Right hindlimb (tissue), 1 donor: Measurements from ENCODE around the gene ZNF70.

Source experiments
- DNase-seq: peaks from one replicate; pipeline ENCODE4 v3.0.0-alpha.2; 2018

ZNF70 gene

DNA sequence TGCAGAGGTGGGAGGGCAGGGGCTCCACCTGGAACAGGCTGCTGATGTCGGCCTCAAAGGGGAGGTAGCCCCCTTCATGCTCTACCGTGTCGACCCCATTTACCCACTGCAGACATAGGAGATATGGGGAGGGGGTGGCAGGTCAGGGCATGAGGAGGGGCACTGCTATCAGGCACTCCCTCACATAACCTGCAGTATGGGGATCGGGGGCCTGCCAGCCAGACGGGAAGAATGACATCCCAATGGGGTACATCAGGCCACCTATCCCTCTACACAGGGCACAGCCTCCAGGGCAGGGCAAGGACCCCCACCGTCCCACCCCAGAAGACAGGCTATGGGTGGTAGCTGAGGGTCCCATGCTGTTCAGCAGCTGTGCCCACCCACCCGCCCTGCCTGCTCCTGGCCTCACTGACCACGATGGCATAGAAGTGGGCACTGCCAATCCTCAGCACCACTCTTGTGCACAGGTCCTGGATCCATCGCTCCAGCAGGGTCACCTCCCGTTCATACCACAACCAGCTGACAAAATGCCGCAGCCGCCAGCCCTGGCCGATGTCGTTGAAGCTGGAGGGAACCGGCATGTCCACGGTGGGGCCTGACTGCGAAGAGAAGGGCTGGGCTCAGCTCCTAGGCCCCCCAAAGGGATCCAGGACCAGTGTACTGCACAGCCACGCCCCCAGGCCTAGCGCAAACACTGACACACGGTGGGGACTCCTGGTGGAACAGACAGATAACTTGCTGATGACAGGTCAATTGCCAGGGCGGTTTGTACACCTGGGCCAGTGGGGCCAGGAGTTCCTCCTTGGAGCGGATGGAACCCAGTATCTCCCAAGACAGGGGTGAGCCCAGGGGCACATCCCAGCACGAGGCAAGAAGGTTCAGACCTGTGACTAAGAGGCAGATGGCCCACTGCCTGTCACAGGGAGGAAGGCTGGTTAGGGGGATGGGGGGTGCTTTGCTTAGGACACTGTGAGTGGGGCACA, 36.0 kb downstream of the ZNF70 start:
- no peak for DNase-seq

- DNase-seq: no peak
Observed at GRCh38 chr22:23713696-23714595, 37.0 kb downstream of the ZNF70 start.

GRCh38 chr22:23712256-23712655, 38.7 kb downstream of the ZNF70 start:
- no peak for DNase-seq

DNA sequence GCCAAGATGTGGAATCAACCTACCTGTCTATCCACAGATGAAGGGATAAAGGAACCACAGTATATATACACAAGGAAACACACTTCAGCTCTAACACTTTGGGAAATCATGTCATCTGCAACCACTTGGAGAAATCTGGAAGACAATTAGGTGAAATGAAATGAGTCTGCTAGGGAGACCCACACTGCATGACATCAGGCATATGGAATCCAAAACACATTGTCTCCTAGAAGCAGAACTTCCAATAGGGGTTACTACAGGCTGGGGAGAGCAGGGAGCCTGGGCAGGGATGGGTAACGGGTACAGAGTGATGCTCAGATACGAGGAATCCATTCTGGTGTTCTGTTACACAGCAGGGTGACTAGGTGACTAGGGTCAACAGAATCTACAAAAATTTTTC, 41.8 kb downstream of the ZNF70 start:
- DNase-seq: no peak

GRCh38 chr22:23708270-23708669, 42.6 kb downstream of the ZNF70 start:
- no peak for DNase-seq

- no peak for DNase-seq
Observed at GRCh38 chr22:23705358-23705757, 45.6 kb downstream of the ZNF70 start.

DNA sequence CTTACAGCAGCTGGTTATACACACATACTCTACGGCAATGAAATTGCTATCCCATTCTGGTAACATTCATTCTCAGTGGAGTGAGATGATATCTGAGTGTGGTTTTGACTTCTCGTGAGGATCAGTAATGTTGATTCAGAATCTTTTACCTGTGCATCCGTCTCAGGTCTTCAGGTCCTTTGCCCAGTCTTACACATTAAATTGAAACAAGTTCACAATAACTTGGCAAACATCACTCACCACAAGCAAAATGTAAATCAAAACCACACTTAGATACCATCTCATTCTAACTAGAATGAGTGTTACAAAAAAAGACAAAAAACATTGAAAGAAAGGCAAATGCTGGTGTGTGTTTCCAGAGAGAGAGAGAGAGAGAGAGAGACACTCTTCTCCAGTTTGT, 46.1 kb downstream of the ZNF70 start:
- no peak for DNase-seq

DNA sequence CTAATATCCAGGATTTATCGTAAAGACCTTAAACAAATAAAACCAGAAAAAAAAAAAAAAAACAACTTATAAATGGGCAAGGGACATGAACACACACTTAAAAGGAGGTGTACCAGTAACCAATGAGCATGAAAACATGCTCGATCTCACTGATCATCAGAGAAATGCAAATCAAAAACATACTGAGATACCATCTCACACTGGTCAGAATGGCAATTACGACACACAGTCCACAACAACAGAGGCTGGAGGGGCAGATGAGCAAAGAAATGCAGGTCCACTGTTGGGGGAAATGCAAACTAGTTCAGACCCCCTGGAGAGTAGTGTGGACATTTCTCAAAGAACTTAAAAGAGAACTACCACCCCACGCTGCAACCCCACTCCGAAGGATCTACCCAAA, 46.9 kb downstream of the ZNF70 start:
- no peak for DNase-seq

GRCh38 chr22:23700706-23701105, 50.2 kb downstream of the ZNF70 start:
- no peak for DNase-seq

DNA sequence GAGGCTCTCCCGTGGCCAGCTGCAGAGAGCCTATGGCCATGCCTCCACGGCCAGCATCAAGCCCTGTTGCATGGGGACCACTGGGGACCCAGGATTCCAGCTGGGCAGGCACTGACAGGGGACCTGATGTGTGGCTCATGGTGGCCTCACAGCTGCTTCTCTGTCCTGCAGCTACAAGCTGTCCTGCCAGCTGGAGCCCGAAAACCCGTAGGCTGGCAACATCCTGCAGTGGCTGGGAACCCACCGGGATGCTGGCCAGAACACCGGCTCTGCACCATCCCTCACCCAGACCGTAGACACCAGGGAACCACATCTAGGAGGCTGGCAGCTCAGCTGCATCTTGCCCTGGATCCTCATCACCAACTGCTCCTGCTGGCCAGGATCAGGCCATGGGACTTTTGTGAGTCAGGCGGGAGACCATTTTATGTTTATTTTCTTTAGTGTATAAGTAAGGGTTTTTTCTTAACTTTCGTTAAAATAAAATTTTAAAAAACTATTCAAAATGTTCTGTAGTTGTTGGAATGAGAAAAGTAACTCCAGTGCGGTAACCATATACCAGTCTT, 52.2 kb downstream of the ZNF70 start:
- DNase-seq: no peak

DNA sequence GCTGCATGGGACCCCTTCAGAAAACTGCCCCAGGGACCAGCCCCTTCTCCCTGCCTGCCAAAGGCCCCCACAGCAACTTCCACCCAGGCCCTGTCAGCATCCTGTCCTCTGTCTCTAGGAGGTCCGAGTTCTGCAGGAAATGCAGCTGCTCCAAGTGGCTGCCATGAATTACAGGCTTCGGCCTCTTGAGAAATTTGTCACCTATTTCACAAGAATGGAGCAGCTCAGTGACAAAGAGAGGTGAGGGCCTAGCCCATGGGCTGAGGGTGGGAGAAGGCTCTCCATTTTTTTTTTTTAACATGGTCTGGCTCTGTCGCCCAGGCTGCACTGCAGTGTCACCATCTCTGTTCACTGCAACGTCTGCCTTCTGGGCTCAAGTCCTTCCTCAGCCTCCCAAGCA, 52.8 kb downstream of the ZNF70 start:
- DNase-seq: no peak

DNA sequence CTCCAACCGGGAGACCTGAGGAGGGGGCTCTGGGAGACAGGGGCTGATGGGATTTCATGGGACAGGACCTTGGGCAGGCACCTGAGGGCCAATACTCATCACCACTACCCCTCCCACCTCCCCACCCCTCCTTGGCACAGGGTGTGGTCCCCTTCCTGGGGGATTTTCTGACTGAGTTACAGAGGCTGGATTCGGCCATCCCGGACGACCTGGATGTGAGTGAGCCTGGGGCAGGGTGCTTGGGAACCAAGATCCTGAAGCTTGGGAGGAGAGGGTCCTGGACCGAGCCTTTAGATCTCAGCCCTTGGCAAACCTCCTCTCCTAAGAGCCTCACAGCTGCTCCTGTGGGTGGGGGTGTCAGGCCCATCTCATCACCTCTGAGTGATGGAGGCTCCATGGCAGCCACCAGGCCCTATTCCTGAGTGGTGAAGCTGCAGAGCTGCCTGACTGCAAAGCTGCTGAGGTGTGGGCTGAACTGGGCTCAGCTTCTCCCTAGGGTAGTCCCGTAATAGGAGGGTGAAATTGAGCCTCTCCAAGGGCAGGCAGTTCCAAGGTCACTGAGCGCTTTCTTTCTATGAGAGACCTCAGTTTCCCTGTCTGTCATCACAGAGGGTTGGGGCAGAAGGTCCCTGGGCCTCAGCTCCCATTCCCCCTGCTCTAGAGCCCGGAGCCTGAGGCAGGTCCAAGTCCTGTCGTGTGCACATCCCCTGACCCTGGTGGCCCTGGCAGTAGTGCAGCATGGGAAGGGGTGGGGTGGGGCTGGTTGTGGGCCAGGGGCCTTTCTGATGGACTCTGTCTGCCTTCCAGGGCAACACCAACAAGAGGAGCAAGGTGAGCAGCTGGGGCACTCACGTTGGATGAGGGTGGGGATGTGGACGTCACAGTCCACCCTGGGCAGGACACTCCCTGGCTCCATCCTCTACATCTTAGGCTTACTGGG, 53.6 kb downstream of the ZNF70 start:
- DNase-seq: no peak

DNA sequence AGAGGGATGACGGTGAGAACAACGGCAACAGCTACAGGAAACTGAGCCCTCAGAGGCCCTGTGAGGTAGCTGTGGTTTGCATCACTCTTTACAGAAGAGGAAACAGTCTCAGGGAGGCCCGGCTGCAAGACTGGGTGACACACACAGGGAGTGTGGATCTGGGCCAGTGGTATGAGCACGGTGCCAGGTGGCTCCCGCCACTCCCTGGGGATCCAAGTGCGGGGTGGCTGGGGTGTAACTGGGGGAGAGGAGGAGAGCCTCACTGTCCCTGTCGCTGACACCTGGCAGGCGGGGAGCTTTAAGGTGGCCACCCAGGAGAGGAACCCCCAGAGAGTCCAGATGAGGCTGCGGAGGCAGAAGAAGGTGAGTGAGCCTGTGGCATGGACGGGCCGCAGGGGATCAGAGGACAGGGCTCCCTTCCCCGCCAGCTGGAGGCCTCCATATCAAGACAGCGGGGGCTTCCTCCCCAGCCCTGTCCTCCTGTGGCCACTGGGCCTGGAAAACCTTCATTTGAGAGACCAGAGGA, 54.5 kb downstream of the ZNF70 start:
- DNase-seq: no peak

DNA sequence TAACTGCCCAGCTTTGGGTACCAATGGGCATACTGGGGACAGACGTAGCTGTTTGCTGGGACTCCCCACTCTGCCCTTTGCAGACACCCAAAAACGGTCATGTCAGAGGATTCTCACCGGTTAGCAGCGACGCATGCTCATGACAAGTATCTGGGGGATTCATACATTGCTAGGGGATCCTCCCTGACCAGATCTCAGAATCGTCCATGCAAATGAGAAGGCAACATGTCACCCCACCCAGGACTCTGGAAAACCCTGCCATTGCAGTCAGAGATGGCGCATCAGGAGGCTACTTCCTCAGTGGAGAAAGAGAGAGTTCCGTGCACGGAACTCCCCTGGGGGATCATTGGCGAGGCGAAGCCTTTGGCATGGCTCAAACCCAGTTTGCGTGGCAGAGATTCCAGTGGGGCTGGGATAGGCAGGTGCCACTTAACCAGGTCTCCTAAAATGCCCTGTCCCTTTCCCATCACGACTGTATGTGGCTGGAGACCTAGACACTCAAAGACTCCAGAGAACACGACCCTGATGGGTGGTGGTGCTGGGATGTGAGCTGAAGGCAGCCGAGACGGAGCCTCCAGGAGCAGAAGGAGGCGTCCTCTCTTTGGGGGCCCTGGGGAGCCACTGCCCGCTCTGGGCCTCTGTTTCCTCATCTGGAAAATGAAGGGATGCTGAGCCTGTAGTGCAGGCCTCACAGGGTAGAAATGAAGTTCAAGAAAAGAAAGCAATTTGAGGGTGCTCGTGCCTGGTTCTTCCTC, 55.2 kb downstream of the ZNF70 start:
- no peak for DNase-seq

DNA sequence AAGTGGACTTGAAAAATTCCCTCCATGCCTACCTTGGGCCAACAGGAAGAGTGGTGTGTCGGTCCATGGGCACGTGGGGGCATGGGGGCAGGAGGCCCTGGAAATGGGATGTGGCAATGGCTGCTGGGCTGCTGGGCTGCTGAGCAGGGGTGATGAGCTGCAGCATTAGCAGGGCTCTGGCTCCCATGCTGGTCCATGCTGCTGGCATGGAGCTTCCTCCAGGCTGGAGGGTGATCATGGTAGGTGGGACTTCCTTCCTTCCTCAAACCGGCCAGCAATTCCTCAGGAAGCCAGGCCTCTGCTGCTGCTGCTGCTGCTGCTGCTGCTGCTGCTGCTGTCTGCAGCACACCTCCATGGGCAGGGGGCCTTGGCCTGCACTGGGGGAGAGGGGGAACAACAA, 55.8 kb downstream of the ZNF70 start:
- DNase-seq: no peak

- DNase-seq: no peak
Observed at GRCh38 chr22:23693979-23694680, 56.8 kb downstream of the ZNF70 start.

GRCh38 chr22:23692598-23693291, 58.2 kb downstream of the ZNF70 start:
- DNase-seq: peak; percentile 49

DNA sequence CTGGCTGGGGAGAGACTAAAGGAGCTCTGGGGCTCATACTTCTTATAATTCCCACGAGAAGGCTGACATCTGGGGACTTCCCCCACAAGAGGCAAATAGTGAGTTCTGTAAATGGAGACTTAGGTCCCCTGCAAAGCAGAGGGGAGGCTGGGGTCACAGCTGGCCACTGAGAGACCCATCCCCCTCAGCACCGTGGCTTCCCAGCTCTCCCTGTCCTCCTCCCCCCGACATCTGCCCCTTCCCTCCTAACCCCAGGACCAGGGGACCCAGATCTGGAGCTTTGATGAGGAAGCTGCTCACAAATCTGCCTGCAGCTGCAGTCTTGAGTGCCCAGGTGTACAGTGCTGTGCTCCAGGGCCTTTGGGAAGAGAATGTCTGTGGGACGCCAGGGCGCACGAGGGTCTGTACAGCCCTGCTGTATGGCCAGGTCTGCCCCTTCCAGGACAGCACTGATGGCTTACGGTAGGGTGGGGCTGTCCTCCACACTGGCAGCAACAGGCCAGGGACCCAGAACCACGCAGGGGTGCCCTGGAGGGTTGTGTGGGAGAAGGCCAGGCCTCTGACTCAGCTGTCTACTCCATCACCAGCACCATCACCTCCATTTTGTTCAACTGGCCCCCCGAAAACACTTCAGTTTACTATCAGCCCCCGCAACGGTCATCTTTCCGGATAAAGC, 59.0 kb downstream of the ZNF70 start:
- no peak for DNase-seq

DNA sequence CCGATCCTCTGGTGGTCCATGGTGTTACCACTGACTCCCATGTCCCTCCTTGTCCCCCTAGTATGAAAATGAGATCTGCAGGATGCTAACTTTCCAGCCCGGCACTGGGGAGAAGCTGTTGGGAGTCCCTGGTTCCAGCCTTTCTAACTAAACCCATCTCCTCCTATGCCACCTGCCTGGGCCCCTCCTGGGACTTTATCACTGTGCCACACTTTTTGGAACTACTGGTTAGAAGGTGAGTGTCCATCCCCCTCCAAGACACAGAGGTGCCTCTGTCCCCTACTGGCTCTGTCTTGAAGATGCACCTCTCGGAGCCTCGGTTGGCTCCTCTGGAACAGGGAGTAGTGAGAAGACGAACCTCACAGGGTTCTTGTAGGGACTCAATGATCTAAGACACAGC, 60.2 kb downstream of the ZNF70 start, which contains the start of gene RGL4:
Gene RGL4 (plus strand): TSS at position 301 of the 400 bp plus-strand sequence. CDS start 1,018 bp downstream, outside the sequence.
- no peak for DNase-seq
